CD4-positive, alpha-beta T cell treated with Interleukin-6 at 100 ng/mL for 8 hours (primary cell): Measurements from ENCODE around the gene SLC35F1.

ENCODE experiments used
- DNase-seq: peaks from one replicate; pipeline ENCODE4 v3.0.0-alpha.2; 2020; ENCODE audit warnings: mixed read lengths, low spot score

SLC35F1 gene

GRCh38 chr6:118122801-118123200 lies 215.7 kb downstream of the SLC35F1 start:
- DNase-seq = no peak

- DNase-seq = no peak
Measured at GRCh38 chr6:118123503-118124037, 216.5 kb downstream of the SLC35F1 start.

- DNase-seq = no peak
Measured at GRCh38 chr6:118124851-118125250, 217.8 kb downstream of the SLC35F1 start.

GRCh38 chr6:118128755-118129154 lies 221.7 kb downstream of the SLC35F1 start:
- no peak for DNase-seq

- no peak for DNase-seq
Measured at GRCh38 chr6:118134206-118134605, 227.1 kb downstream of the SLC35F1 start.

GRCh38 chr6:118134736-118135135 lies 227.7 kb downstream of the SLC35F1 start:
- DNase-seq = no peak

GRCh38 chr6:118135371-118135770 lies 228.3 kb downstream of the SLC35F1 start:
- DNase-seq = no peak

- DNase-seq = no peak
Measured at GRCh38 chr6:118141211-118141610, 234.1 kb downstream of the SLC35F1 start.

GRCh38 chr6:118146584-118146983 lies 239.5 kb downstream of the SLC35F1 start:
- DNase-seq = no peak

- no peak for DNase-seq
Measured at GRCh38 chr6:118147511-118147910, 240.4 kb downstream of the SLC35F1 start.

- no peak for DNase-seq
Measured at GRCh38 chr6:118148561-118148960, 241.5 kb downstream of the SLC35F1 start.

- no peak for DNase-seq
Measured at GRCh38 chr6:118152524-118152923, 245.5 kb downstream of the SLC35F1 start.

GRCh38 chr6:118161343-118161742 lies 254.3 kb downstream of the SLC35F1 start:
- no peak for DNase-seq

GRCh38 chr6:118163542-118163941 lies 256.5 kb downstream of the SLC35F1 start:
- DNase-seq = no peak

- no peak for DNase-seq
Measured at GRCh38 chr6:118165500-118165899, 258.4 kb downstream of the SLC35F1 start.

- DNase-seq = no peak
Measured at GRCh38 chr6:118168421-118168820, 261.4 kb downstream of the SLC35F1 start.

GRCh38 chr6:118171852-118172251 lies 264.8 kb downstream of the SLC35F1 start:
- no peak for DNase-seq

- no peak for DNase-seq
Measured at GRCh38 chr6:118174071-118174470, 267.0 kb downstream of the SLC35F1 start.

- no peak for DNase-seq
Measured at GRCh38 chr6:118177720-118178119, 270.7 kb downstream of the SLC35F1 start.

- no peak for DNase-seq
Measured at GRCh38 chr6:118179048-118179447, 272.0 kb downstream of the SLC35F1 start.

- no peak for DNase-seq
Measured at GRCh38 chr6:118186672-118187567, 279.9 kb downstream of the SLC35F1 start.

GRCh38 chr6:118187568-118188164 lies 280.6 kb downstream of the SLC35F1 start:
- no peak for DNase-seq

GRCh38 chr6:118188561-118188960 lies 281.5 kb downstream of the SLC35F1 start:
- DNase-seq = no peak
